HG03432 (cell line): ENCODE results near the gene EPN2.

Experiments used
- ATAC-seq: cut with Tn5 transposase; IDR thresholded peaks from one replicate; pipeline ENCODE4 v1.9.1; 2021; ENCODE audit warnings: mild to moderate bottlenecking, moderate library complexity; ENCODE audit not compliant: unreplicated experiment

EPN2 gene

DNA sequence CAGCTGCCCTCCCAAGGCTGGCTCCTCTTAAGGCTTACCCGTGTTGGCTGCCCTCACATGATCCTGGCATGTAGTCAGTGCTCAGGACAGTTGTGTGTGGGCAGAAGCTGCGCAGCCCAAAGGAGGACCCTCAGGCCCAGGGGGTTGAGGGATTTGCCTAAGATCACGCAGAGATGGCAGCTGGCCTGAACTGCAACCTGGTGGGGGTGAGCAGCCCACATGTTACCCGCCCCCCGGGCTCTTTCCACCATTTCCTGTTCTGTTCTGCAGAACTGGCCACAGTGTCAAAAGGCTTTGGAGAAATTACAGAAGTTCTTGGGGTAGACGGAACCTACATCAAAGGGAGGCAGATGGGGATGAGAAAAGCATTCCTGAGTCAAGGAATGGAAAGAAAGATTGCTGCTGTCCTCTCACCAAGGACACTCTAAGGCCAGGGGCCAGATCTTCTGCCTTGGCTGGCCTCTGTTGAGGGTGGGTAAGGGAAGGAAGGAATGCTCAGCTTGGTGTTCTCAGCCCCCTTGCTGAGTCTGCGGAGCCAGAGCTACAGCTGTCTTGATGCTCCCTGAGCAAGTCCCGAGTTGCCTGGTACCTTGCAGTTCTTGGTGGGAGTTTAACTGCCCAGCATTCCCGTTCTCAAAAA lies 53.0 kb downstream of the EPN2 start:
- ATAC-seq, result no peak

DNA sequence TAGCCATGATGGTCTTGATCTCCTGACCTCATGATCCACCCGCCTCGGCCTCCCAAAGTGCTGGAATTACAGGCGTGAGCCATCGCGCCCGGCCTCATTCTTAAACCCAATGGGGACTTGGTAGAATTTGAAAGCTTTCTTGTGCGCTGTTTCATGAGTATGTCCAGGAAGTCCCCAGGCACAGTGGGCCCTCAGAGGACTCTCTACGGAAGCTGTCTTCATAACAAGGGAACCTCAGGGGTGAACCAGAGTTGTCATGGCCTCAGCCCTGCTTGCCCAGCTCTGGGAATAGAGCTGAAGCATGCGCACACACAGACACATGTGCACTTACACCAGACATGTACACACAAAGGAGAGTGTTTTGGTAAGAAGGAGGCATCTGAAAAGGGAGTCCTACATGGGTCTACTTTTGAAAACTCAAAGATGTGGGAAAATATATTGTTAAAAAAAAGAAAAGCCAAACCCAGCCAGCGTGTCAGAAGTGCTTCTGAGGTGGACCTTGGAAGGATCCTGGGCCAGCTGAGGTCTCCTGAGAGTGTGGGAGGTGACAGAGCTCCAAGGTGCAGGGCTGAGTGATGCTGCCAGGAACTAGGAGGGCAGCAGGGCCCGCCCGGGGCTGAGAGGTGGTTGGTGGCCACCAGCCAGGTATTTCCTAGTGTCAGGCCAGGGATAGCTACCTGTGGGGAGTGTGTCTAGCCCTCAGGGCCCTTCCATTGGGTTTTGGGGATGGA lies 54.6 kb downstream of the EPN2 start:
- no peak for ATAC-seq

- no peak for ATAC-seq
Observed at GRCh38 chr17:19292377-19292711, 55.2 kb downstream of the EPN2 start.

DNA sequence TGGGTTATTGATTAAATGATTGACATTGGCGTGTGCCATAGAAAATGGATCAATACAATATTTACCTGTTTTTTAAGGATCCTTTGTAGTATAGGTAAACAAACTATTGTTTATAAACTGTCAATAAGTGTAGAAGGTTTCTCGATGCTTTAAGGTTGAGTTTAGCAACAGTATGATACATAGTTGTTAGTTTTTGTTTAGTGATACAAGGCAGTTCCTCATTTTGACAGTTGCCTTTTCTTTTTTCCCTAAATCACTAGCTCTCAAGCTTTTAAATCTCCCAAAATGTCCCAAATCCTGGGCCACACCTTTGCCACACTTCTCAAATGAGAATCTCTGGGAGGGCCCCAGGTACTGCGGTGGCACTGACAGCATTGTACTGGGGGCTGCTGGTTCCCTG lies 57.3 kb downstream of the EPN2 start:
- no peak for ATAC-seq

DNA sequence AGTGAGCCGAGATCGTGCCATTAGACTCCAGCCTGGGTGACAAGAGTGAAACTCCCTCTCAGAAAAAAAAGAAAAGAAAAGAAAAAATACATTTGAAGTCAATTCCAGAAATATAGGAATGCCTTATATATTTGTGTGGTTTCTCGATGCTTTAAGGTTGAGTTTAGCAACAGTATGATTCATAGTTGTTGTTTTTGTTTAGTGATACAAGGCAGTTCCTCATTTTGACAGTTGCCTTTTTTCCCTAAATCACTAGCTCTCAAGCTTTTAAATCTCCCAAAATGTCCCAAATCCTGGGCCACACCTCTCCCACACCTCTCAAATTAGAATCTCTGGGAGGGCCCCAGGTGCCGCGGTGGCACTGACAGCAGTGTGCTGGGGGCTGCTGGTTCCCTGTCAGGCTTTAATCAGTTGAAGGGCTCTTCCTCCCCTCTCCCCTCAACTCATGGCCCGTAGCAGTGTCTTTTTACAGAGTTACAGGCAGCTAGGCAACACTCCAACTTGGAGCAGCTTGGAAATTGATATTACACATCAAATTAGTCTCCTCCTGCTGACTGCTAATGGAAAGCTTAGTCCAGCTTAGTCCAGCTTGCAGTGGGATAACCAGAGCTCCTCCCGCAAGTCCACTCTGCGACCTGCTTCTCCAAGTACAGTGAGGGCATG lies 58.4 kb downstream of the EPN2 start:
- no peak for ATAC-seq

DNA sequence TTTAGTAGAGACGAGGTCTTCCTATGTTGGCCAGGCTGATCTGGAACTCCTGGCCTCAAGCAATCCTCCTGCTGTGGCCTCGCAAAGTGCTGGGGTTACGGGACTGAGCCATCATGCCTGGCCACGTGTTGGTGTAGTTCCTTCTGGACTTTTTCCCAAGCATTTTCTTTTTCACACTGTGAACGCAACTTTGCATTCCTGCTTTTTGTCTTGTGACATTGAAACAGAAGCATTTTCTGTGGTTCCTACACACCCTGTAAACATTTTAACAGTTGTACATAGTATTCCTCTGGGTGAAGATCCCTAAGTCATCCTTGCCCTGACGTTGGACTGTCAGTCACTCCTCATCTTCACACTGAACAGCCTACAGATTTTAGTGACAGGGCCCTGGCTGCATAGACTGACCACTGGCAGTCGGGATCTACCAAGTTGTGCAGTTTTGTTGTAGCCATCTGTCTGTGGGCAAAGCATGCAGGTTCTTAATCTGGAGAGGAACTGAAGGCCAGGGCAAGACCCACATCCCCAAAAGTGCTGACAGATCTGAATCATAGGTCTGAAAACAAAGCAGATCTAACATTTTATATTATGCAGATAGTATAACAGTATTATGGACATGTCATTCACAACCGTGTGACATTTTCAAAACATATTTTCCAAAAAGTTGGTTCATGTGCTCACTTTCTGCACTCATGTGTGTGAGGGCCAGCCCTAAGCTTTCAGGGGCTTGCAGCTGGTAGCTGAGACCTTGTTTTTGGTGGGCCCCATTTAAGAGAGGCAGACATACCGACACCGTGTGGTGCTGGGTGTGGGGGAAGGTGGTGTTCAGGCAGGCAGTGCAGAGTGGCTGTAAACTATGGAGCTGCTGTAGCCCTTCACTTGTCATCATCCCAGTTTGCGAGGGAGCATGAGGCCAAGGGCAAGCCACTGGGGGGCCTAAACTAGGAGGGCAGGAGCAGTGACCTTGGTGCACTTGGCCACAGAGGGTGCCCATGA lies 59.9 kb downstream of the EPN2 start:
- ATAC-seq, result no peak

DNA sequence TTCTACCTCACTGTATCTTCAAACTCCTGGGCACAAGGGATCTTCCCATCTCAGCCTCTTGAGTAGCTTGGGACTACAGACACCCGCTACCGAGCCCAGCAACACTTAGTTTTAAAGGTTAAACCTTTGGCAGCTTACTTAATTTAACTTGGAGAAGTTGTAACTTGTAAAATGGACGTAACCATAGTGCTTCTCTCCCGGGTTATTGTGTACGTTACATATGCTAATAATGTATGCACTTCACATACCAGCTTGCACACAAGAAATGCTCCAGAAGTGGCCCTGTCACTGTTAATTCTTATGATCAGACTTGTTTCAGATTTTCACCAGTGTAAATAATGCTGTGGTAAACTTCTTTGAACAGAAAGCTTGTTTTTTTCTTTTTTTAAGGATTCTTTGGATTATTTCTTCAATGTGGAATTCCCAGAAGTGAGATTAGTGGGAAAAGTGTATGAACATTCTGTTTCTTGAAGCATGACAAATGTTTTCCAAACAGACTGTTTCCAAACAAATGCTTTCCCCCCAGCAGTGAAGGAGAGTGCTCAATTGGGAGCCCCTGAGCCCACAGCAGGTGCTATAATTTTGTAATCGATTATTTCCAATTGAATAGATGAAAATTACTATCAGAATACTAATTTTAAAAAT lies 61.5 kb downstream of the EPN2 start:
- no peak for ATAC-seq

DNA sequence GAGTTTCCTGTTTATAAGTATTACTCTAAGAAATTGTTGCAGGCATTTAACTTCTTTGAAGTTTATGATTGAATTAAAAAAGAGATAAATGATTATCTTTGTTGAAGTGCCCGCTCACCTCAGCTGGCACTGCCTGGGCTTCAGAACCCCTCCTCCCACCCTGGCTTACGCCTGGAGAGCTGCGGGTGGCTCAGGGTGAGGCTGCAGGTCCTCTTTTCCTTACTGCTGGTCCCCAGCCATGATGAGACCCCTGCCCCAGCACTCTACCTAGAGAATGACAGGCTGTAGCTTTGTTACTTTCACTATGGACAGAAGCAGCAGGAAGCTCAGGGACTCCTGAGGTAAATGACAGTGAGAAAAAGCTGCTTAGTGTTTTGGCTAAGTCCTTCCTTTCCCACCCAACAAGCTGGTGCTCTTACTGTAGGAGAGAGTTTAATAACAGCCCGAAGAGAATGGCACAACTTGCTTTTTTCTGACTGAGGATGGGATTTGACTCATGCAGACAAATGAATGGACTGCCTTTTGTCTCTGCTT lies 62.1 kb downstream of the EPN2 start:
- no peak for ATAC-seq

DNA sequence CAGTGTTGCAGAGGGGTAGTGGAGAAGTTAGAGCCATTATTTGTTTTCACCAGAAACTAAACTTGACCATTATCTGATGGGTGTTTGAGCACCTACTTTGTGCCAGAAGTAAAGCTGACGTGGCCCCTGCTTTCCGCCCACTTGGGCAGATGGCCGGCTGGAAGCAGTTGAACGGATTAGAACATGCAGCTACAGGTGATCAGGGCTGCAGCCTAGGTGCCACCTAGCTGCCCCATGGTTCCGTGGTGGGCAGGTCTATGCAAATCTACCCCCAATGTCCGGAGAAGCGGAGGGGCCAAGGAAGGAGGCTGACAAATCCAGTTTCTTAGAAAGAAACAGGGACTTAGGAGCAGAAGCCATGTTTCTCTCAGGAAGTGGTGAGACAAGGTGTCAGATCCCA lies 62.7 kb downstream of the EPN2 start:
- ATAC-seq, result no peak

DNA sequence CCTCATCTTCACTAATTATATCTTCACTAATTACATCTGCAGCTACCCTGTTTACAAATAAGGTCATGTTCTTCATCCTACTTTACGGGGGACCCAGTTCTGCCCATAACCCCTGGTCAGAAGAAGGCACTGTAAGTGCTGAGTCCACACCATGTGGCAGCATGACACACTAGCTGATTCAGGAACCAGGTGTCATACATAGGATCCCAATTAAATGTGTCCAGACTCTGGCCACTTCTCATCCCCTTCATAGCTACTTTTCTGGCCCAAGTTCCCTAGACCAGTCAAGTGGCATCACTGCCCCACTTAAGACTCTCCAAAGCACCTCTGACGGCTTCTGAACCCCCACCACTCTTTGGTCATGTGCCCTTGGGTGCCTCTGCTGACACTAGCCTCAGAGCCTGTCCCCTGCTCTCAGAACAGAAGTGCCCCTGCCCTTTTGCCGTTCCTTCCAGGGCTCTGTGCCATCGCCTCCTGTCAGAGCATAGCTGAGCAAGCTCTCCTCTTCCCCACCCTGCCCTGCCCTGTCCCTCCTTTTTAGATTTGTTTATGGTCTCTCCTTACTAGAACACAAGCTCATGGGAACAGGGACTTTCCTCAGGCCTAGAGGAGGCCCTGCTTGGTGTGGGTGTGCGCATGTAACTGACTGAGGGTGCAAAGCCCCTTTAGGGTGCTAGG lies 64.2 kb downstream of the EPN2 start:
- no peak for ATAC-seq

- no peak for ATAC-seq
Observed at GRCh38 chr17:19301973-19302372, 64.8 kb downstream of the EPN2 start.

DNA sequence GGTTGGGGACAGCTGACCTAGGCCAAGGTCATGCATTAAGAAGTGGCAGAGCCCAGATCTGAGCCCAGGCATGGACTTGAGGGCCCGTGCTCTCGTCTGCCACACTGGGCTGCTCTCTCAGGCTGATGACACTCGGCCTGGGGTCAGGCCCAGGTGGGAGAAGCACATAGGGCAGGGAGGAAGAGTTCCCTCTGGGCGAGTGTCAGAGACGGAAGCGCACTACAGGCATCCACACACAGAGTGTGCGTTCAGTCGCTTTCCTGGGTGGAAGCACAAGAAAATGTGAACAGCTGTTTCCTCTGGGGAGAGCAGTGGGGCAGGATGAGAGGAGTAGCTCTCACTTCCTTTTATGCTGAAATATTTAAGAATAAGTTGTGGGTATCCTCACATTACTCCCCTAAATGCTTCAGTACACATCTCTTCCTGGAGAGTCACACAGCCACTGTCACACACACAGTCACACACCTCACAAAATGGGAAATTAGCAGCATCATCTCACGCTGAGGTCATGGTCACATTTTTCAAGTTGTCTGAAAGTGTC lies 65.7 kb downstream of the EPN2 start:
- ATAC-seq, result no peak

GRCh38 chr17:19303367-19303776 lies 66.2 kb downstream of the EPN2 start:
- no peak for ATAC-seq

- ATAC-seq, result no peak
Observed at GRCh38 chr17:19304209-19304608, 67.0 kb downstream of the EPN2 start.

- ATAC-seq, result no peak
Observed at GRCh38 chr17:19304751-19305150, 67.6 kb downstream of the EPN2 start.

GRCh38 chr17:19305256-19305655 lies 68.1 kb downstream of the EPN2 start:
- ATAC-seq, result no peak

- ATAC-seq, result no peak
Observed at GRCh38 chr17:19305761-19306159, 68.6 kb downstream of the EPN2 start.

DNA sequence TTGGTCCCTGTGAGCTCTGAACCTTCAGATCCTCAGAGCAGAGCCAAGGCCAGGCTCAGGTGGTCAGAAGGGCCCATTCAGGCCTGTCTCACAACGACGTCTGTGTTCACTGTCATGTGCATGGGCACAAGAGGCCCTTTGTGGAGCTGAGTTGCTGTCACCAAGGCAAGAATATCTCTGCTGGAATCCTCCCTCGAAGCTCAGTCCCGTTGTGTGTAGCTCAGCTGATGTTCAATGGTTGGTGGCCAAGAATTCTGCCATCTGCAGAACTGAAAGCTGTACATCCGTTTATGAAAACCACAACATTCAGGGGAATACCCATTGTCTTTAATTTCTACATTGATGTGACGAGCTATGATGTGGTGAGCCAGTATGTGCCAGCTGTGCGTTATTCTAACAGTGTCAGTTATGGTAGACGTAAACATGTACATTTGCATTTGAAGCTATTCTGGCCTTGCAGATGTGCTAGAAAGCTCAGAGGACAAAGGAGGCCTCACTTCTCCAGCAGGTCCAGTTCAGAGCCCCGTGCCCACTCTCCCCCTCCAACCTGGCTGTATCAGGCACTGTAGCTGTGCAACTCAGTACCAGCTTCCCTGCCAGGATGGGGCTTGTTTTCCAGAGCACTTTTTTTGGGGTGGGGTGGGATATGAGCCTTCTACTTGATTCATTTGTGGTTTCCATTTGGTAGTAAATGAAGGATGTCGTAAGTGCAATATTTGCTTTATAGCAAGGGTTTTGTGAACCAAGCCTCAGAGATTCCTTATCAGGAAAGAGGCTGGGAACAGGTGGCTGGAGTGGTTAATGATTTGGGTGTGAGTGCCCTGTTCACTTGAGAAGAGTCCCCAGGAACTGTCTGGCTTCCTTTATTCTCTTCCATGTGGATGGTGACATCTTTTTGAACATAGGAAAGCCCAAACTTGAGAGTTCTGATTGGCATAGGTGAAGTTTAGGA lies 69.3 kb downstream of the EPN2 start:
- peak; percentile 87 for ATAC-seq
